Tongue (tissue), 2 donors: ENCODE data around the gene CAMKMT. TPM values are rescaled to one million over a fixed set of nuclear protein-coding genes. Genes with fewer than 3 reads are reported as not detected.

Experiments
- DNase-seq: peaks from one replicate; pipeline ENCODE4 v3.0.0-alpha.2; 2015
- total RNA-seq: library from RNA; depleted of rRNA; stranded (reverse); fragments of >200 nt; gene quantifications from one replicate; pipeline ENCODE4 v1.2.3, GENCODE V29; 2014

CAMKMT gene
- total RNA-seq, 1 donor from 2014 or later: 9.9 TPM

GRCh38 chr2:44692821-44693220 is 331.1 kb downstream of the CAMKMT start:
- no peak for DNase-seq

- DNase-seq: no peak
Measured at GRCh38 chr2:44700824-44701223, 339.1 kb downstream of the CAMKMT start.

- no peak for DNase-seq
Measured at GRCh38 chr2:44705356-44705755, 343.6 kb downstream of the CAMKMT start.

- no peak for DNase-seq
Measured at GRCh38 chr2:44705876-44706480, 344.2 kb downstream of the CAMKMT start.

GRCh38 chr2:44706681-44707553 is 345.2 kb downstream of the CAMKMT start:
- peak; percentile 9 for DNase-seq

- DNase-seq: peak; percentile 37
Measured at GRCh38 chr2:44707945-44708660, 346.4 kb downstream of the CAMKMT start.

- DNase-seq: no peak
Measured at GRCh38 chr2:44708661-44709000, 346.9 kb downstream of the CAMKMT start.

GRCh38 chr2:44713170-44713569 is 351.4 kb downstream of the CAMKMT start:
- DNase-seq: no peak

- DNase-seq: peak; percentile 10
Measured at GRCh38 chr2:44715671-44716081, 353.9 kb downstream of the CAMKMT start.

GRCh38 chr2:44716131-44716530 is 354.4 kb downstream of the CAMKMT start:
- DNase-seq: no peak

GRCh38 chr2:44718431-44718830 is 356.7 kb downstream of the CAMKMT start:
- no peak for DNase-seq

GRCh38 chr2:44719562-44719961 is 357.8 kb downstream of the CAMKMT start:
- no peak for DNase-seq

- DNase-seq: no peak
Measured at GRCh38 chr2:44722026-44722625, 360.4 kb downstream of the CAMKMT start.

- DNase-seq: no peak
Measured at GRCh38 chr2:44723921-44724320, 362.2 kb downstream of the CAMKMT start.

- no peak for DNase-seq
Measured at GRCh38 chr2:44730593-44730992, 368.8 kb downstream of the CAMKMT start.

GRCh38 chr2:44731505-44731904 is 369.8 kb downstream of the CAMKMT start:
- no peak for DNase-seq

- no peak for DNase-seq
Measured at GRCh38 chr2:44736270-44736942, 374.7 kb downstream of the CAMKMT start.

GRCh38 chr2:44740678-44741077 is 378.9 kb downstream of the CAMKMT start:
- no peak for DNase-seq

GRCh38 chr2:44741507-44741906 is 379.8 kb downstream of the CAMKMT start:
- no peak for DNase-seq

GRCh38 chr2:44742057-44742456 is 380.3 kb downstream of the CAMKMT start:
- no peak for DNase-seq

- DNase-seq: no peak
Measured at GRCh38 chr2:44743473-44743872, 381.7 kb downstream of the CAMKMT start.
